Liver (tissue), 9 donors: ENCODE measurements around the gene NCF4. TPM values are rescaled to one million over a fixed set of nuclear protein-coding genes. Genes with fewer than 3 reads are reported as not detected.

Source experiments
- DNase-seq: peaks from one replicate; pipeline ENCODE4 v3.0.0-alpha.2; 2017; ENCODE audit warnings: low spot score
- H3K27ac ChIP-seq, 2 donors: one replicate each; pipeline ENCODE4 v1.7.0; 2013; ENCODE audit warnings: inconsistent platforms in 2 of 2, low read length in 2 of 2, control low read depth in 1 of 2, low read depth in 1 of 2, mild to moderate bottlenecking in 1 of 2
- H3K27me3 ChIP-seq, 4 donors: one replicate each; pipeline versions ENCODE4 v1.6.1 to v1.7.0; 2013; ENCODE audit warnings: low read length in 3 of 4, inconsistent platforms in 1 of 4, mild to moderate bottlenecking in 1 of 4, moderate library complexity in 1 of 4; ENCODE audit not compliant: control insufficient read depth in 4 of 4, insufficient read depth in 4 of 4
- H3K36me3 ChIP-seq, 4 donors: one replicate each; pipeline versions ENCODE4 v1.6.1 to v1.7.0; 2013; ENCODE audit warnings: low read length in 3 of 4, mild to moderate bottlenecking in 3 of 4, low read depth in 1 of 4, moderate library complexity in 1 of 4; ENCODE audit not compliant: control insufficient read depth in 4 of 4, insufficient read depth in 3 of 4
- H3K4me1 ChIP-seq, 4 donors: one replicate each; pipeline versions ENCODE4 v1.6.1 to v1.7.0; 2013; ENCODE audit warnings: low read length in 3 of 4, mild to moderate bottlenecking in 3 of 4, moderate library complexity in 1 of 4; ENCODE audit not compliant: control insufficient read depth in 4 of 4, insufficient read depth in 4 of 4
- H3K4me3 ChIP-seq, 3 donors: one replicate each; pipeline versions ENCODE4 v1.6.1 to v1.7.0; 2013; ENCODE audit warnings: low read length in 3 of 3, control low read depth in 1 of 3, low read depth in 1 of 3, mild to moderate bottlenecking in 1 of 3
- H3K9ac ChIP-seq, 2 donors: one replicate each; pipeline ENCODE4 v1.7.0; 2013; ENCODE audit warnings: low read length in 2 of 2, mild to moderate bottlenecking in 2 of 2, moderate library complexity in 2 of 2, control low read depth in 1 of 2, low read depth in 1 of 2
- H3K9me3 ChIP-seq, 4 donors: one replicate each; pipeline versions ENCODE4 v1.6.1 to v1.7.0; 2013; ENCODE audit warnings: low read length in 3 of 4; ENCODE audit not compliant: control insufficient read depth in 4 of 4
- FOXA1 ChIP-seq: IDR thresholded peaks from 2 replicates; pipeline ENCODE4 v1.6.1; 2016; ENCODE audit warnings: antibody characterized with exemption
- FOXA2 ChIP-seq: IDR thresholded peaks from 2 replicates; pipeline ENCODE4 v1.6.1; 2016; ENCODE audit warnings: antibody characterized with exemption
- GABPA ChIP-seq, 2 donors: IDR thresholded peaks in 1 of 2; conservative IDR thresholded peaks in 1 of 2; 2 replicates each; pipeline ENCODE4 v1.6.1; 2016; ENCODE audit warnings: antibody characterized with exemption in 2 of 2, mild to moderate bottlenecking in 1 of 2, moderate library complexity in 1 of 2
- HNF4A ChIP-seq, 2 donors: conservative IDR thresholded peaks; 2 replicates each; pipeline ENCODE4 v1.6.1; 2016; ENCODE audit warnings: antibody characterized with exemption in 2 of 2, mild to moderate bottlenecking in 2 of 2
- NR2F2 ChIP-seq: IDR thresholded peaks from 2 replicates; pipeline ENCODE4 v1.6.1; 2016; ENCODE audit warnings: antibody characterized with exemption
- RXRA ChIP-seq, 2 donors: IDR thresholded peaks; 2 replicates each; pipeline ENCODE4 v1.6.1; 2017 to 2018; ENCODE audit warnings: antibody characterized with exemption in 2 of 2, mild to moderate bottlenecking in 1 of 2
- SP1 ChIP-seq: IDR thresholded peaks from 2 replicates; pipeline ENCODE4 v1.6.1; 2018; ENCODE audit warnings: antibody characterized with exemption, mild to moderate bottlenecking
- TAF1 ChIP-seq: conservative IDR thresholded peaks from 2 replicates; pipeline ENCODE4 v1.6.1; 2016; ENCODE audit warnings: antibody characterized with exemption, mild to moderate bottlenecking
- WGBS: extraction: QIAGEN DNeasy Blood & Tissue Kit; methylation state at CpG from one replicate; pipeline ENCODE4 v1.1.7; 2013; 5-methylcytosine and 5-hydroxymethylcytosine counted together
- polyA plus RNA-seq, 2 donors: library from polyadenylated mRNA; stranded (reverse) in 1 of 2; unstranded in 1 of 2; fragments of 200-250 nt in 1 of 2; fragments of >200 nt in 1 of 2; fragmentation: Nextera tagmentation in 1 of 2; extraction: Ambion mirVana in 1 of 2; gene quantifications; one replicate each; pipeline versions ENCODE4 v1.2.1 to v1.2.3, GENCODE V29; 2013 to 2015
- total RNA-seq, 2 donors: library from RNA; depleted of rRNA; stranded (reverse); fragments of >200 nt; gene quantifications; one replicate each; pipeline ENCODE4 v1.2.3, GENCODE V29; 2014
- TF ChIP-seq, protein P1 (sequence below): fragments of 150-350 bp; IDR thresholded peaks from 2 replicates; pipeline ENCODE4 v1.5.1; 2017; ENCODE audit warnings: improper control_type of control experiment, low read depth, low read length; ENCODE audit not compliant: missing input control
- TF ChIP-seq, protein P2 (sequence below): IDR thresholded peaks from 2 replicates; pipeline ENCODE4 v1.6.1; 2016; ENCODE audit warnings: antibody characterized with exemption
- TF ChIP-seq, protein P3 (sequence below): IDR thresholded peaks from 2 replicates; pipeline ENCODE4 v1.6.1; 2016; ENCODE audit warnings: antibody characterized with exemption, mild to moderate bottlenecking
- TF ChIP-seq, protein P4 (sequence below): IDR thresholded peaks from 2 replicates; pipeline ENCODE4 v1.6.1; 2016; ENCODE audit warnings: antibody characterized with exemption
- donor health status: healthy.
- donor health status: healthy.
- donor health status: healthy.
- donor health status: healthy.
- donor health status: healthy.

The NCF4 gene
- total and polyA plus RNA-seq, 4 donors = 3.9 to 14.3 (median 5.4) TPM

DNA sequence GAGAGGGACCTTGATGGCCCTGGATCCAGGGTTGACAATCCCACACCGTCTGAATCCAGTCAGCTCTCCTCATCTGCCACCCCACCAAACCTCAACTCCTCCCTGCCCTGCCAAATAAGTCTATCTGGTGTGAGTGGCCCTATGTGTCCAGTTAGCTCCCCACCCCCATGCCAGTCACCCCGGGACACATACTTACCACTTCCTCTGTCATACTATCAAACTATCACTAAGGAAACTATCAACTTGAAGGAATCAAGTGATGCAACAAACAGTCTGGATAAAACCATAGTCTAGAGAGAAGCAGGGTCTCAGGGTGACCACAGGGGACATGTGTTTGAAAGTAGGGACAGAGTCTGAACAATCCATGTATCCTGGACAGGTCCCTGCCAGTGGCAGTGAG lies 39.4 kb downstream of the NCF4 start (continued):
- TF ChIP-seq NR2F2 (no peak), RXRA (IDR thresholded peaks at IDR 0.05) (no peak), HNF4A (conservative IDR thresholded peaks at IDR 0.05) (no peak)
- TF ChIP-seq, protein P1, sequence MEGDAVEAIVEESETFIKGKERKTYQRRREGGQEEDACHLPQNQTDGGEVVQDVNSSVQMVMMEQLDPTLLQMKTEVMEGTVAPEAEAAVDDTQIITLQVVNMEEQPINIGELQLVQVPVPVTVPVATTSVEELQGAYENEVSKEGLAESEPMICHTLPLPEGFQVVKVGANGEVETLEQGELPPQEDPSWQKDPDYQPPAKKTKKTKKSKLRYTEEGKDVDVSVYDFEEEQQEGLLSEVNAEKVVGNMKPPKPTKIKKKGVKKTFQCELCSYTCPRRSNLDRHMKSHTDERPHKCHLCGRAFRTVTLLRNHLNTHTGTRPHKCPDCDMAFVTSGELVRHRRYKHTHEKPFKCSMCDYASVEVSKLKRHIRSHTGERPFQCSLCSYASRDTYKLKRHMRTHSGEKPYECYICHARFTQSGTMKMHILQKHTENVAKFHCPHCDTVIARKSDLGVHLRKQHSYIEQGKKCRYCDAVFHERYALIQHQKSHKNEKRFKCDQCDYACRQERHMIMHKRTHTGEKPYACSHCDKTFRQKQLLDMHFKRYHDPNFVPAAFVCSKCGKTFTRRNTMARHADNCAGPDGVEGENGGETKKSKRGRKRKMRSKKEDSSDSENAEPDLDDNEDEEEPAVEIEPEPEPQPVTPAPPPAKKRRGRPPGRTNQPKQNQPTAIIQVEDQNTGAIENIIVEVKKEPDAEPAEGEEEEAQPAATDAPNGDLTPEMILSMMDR = no peak

DNA sequence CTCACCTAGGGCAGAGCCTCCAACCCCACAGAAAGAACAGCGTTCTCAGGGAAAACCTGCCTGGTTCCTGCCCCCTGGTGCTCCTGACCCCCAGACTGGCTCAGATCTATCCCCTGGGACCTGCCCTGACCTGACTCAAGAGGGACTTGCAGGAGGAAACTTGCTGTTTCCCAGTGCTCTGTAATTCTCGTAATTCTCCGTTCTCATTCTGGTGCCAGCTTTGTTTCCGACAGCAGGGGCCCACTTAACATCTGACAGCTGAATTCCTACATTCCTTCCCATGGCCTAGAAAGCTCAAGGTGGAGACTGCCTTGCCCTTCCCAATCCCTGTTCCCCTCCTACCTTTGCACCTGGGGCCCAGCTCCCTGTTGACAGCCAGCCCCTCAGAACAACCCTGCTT lies 40.1 kb downstream of the NCF4 start:
- Histone ChIP-seq H3K4me3 (no peak overlapping the region), H3K27ac (no peak overlapping the region), H3K4me1 (no peaks in the 10 kb centered on the region), H3K36me3 (no peaks in the 10 kb centered on the region), H3K9ac (no peak overlapping the region), H3K27me3 (peaks cover 0 to 2% (median 0%) of the 10 kb centered on the region in 4 donors), H3K9me3 (peaks cover 3 to 8% (median 6%) of the 10 kb centered on the region in 4 donors)
- no peak for DNase-seq
- 47% methylated on average over 4 of the region's 4 CpGs for WGBS
- TF ChIP-seq, protein P2, sequence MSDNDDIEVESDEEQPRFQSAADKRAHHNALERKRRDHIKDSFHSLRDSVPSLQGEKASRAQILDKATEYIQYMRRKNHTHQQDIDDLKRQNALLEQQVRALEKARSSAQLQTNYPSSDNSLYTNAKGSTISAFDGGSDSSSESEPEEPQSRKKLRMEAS = no peak
- no peak for TF ChIP-seq FOXA1
- no peak for TF ChIP-seq SP1
- no peak for TF ChIP-seq RXRA (IDR thresholded peaks at IDR 0.05)
- TF ChIP-seq TAF1 = no peak
- no peak for TF ChIP-seq GABPA (IDR thresholded peaks at IDR 0.05 in 1 of 2, conservative IDR thresholded peaks at IDR 0.05 in 1 of 2)
- TF ChIP-seq, protein P3, sequence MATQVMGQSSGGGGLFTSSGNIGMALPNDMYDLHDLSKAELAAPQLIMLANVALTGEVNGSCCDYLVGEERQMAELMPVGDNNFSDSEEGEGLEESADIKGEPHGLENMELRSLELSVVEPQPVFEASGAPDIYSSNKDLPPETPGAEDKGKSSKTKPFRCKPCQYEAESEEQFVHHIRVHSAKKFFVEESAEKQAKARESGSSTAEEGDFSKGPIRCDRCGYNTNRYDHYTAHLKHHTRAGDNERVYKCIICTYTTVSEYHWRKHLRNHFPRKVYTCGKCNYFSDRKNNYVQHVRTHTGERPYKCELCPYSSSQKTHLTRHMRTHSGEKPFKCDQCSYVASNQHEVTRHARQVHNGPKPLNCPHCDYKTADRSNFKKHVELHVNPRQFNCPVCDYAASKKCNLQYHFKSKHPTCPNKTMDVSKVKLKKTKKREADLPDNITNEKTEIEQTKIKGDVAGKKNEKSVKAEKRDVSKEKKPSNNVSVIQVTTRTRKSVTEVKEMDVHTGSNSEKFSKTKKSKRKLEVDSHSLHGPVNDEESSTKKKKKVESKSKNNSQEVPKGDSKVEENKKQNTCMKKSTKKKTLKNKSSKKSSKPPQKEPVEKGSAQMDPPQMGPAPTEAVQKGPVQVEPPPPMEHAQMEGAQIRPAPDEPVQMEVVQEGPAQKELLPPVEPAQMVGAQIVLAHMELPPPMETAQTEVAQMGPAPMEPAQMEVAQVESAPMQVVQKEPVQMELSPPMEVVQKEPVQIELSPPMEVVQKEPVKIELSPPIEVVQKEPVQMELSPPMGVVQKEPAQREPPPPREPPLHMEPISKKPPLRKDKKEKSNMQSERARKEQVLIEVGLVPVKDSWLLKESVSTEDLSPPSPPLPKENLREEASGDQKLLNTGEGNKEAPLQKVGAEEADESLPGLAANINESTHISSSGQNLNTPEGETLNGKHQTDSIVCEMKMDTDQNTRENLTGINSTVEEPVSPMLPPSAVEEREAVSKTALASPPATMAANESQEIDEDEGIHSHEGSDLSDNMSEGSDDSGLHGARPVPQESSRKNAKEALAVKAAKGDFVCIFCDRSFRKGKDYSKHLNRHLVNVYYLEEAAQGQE = no peak
- TF ChIP-seq, protein P4, sequence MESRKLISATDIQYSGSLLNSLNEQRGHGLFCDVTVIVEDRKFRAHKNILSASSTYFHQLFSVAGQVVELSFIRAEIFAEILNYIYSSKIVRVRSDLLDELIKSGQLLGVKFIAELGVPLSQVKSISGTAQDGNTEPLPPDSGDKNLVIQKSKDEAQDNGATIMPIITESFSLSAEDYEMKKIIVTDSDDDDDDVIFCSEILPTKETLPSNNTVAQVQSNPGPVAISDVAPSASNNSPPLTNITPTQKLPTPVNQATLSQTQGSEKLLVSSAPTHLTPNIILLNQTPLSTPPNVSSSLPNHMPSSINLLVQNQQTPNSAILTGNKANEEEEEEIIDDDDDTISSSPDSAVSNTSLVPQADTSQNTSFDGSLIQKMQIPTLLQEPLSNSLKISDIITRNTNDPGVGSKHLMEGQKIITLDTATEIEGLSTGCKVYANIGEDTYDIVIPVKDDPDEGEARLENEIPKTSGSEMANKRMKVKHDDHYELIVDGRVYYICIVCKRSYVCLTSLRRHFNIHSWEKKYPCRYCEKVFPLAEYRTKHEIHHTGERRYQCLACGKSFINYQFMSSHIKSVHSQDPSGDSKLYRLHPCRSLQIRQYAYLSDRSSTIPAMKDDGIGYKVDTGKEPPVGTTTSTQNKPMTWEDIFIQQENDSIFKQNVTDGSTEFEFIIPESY = no peak
- TF ChIP-seq, protein P1 = no peak
- TF ChIP-seq FOXA2 = no peak
